Caco-2 (cell line): Measurements from ENCODE around the gene NMNAT2. TPM values are rescaled to one million over a fixed set of nuclear protein-coding genes. Genes with fewer than 3 reads are reported as not detected.

Experiments used
- BruUV-seq: library from RNA; stranded (reverse); fragments of 400-500 nt; replicated peaks from 2 replicates; lab custom pipeline; 2021; lab: Mats Ljungman, UMichigan
- CTCF ChIA-PET: fragments of 300-600 bp; sonication (Branson Sonifier 250); formaldehyde crosslinking; loops from one replicate; lab custom pipeline; 2022; ENCODE audit warnings: antibody characterized with exemption; lab: Charles Lee
- POLR2A ChIA-PET: fragments of 300-600 bp; sonication (Branson Sonifier 250); formaldehyde crosslinking; loops from one replicate; lab custom pipeline; 2022; ENCODE audit warnings: antibody characterized with exemption; lab: Charles Lee
- DNase-seq, 2 experiments: peaks; one replicate each; pipeline versions ENCODE4 v3.0.0 to v3.0.0-alpha.2; 2020 to 2022
- H3K27me3 ChIP-seq: replicated peaks from 2 replicates; pipeline ENCODE4 v1.6.0; 2011; ENCODE audit warnings: low read length; ENCODE audit not compliant: control insufficient read depth, insufficient read depth
- H3K36me3 ChIP-seq: 2 replicates; pipeline ENCODE4 v1.5.1; 2011; ENCODE audit warnings: low read length; ENCODE audit not compliant: control insufficient read depth, insufficient read depth
- H3K4me1 ChIP-seq: fragments of 250-450 bp; sonication (Bioruptor Pico); 2 replicates; pipeline ENCODE4 v1.5.1; 2020; ENCODE audit warnings: mild to moderate bottlenecking
- H3K4me3 ChIP-seq: 2 replicates; pipeline ENCODE4 v1.5.1; 2011; ENCODE audit warnings: low read depth, mild to moderate bottlenecking, control low read depth, low read length
- H3K9me3 ChIP-seq: fragments of 250-450 bp; sonication (Bioruptor Pico); 2 replicates; pipeline ENCODE4 v1.5.1; 2020; ENCODE audit warnings: mild to moderate bottlenecking, moderate library complexity
- H3K27ac Mint-ChIP-seq: one replicate; pipeline ENCODE4 v1.8.0; 2022; ENCODE audit warnings: mixed read lengths; ENCODE audit not compliant: unreplicated experiment
- H3K27me3 Mint-ChIP-seq: one replicate; pipeline ENCODE4 v1.8.0; 2022; ENCODE audit warnings: mixed read lengths; ENCODE audit not compliant: insufficient read depth, unreplicated experiment
- H3K36me3 Mint-ChIP-seq: one replicate; pipeline ENCODE4 v1.8.0; 2022; ENCODE audit warnings: mild to moderate bottlenecking, mixed read lengths; ENCODE audit not compliant: insufficient read depth, unreplicated experiment
- H3K4me1 Mint-ChIP-seq: one replicate; pipeline ENCODE4 v1.8.0; 2022; ENCODE audit warnings: low read depth, mixed read lengths; ENCODE audit not compliant: unreplicated experiment
- H3K4me3 Mint-ChIP-seq: one replicate; pipeline ENCODE4 v1.8.0; 2022; ENCODE audit warnings: mild to moderate bottlenecking, moderate library complexity, mixed read lengths; ENCODE audit not compliant: unreplicated experiment
- H3K9me3 Mint-ChIP-seq: one replicate; pipeline ENCODE4 v1.8.0; 2022; ENCODE audit warnings: mixed read lengths; ENCODE audit not compliant: unreplicated experiment
- intact Hi-C: fragments of 100-400 bp; cut with micrococcal nuclease; formaldehyde crosslinking; loops from one replicate; pipeline ENCODE4 v1.10.0; 2022; ENCODE audit not compliant: unreplicated experiment
- total RNA-seq: library from RNA; stranded (reverse); gene quantifications from 2 replicates; pipeline ENCODE4 v1.2.3, GENCODE V29; 2022
- TF ChIP-seq, protein P1 (sequence below), 2 experiments: fragments of 200-600 bp in 1 of 2; IDR thresholded peaks; 1 replicate in 1 of 2; 2 replicates in 1 of 2; pipeline versions ENCODE4 v1.5.1 to v1.8.0; 2011 to 2022; ENCODE audit warnings: antibody characterized with exemption in 1 of 2, control low read depth in 1 of 2, inconsistent platforms in 1 of 2, low read depth in 1 of 2, low read length in 1 of 2, mild to moderate bottlenecking in 1 of 2, moderate library complexity in 1 of 2; ENCODE audit not compliant: insufficient read depth in 1 of 2, severe bottlenecking in 1 of 2, unreplicated experiment in 1 of 2

NMNAT2 gene
- total RNA-seq, 1 experiment from 2014 or later = 16.4 TPM

DNA sequence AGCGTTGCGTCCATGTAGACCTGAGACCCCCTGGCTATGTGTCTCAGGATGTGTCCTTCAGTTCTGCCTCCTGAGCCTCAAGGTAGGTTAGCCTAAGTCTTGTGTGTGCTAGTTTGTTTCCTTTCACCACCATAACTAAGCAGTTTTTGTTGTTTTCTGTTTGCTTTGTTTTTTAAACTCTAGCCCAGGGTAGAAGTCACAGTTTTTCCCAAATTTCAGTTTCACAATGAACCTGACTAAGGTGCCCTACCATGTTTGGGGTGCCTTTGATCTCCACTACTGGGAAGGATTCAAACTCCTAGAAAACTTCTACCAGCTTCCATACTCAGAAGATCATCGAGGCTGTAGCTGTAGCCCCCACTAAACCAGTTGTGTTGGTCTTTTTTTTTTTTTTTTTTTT is 39.3 kb upstream of the NMNAT2 start:
- Histone ChIP-seq H3K4me3 (no peak overlapping the region), H3K36me3 (no peaks in the 10 kb centered on the region), H3K27me3 (no peaks in the 10 kb centered on the region), H3K9me3 (peaks cover 14% of the 10 kb centered on the region), H3K4me1 (peaks cover 26% of the 10 kb centered on the region)
- peaks cover 7% of the 10 kb centered on the region for H3K36me3 Mint-ChIP-seq
- intact Hi-C loops = no loop called here
- no peak for DNase-seq
- TF ChIP-seq, protein P1, sequence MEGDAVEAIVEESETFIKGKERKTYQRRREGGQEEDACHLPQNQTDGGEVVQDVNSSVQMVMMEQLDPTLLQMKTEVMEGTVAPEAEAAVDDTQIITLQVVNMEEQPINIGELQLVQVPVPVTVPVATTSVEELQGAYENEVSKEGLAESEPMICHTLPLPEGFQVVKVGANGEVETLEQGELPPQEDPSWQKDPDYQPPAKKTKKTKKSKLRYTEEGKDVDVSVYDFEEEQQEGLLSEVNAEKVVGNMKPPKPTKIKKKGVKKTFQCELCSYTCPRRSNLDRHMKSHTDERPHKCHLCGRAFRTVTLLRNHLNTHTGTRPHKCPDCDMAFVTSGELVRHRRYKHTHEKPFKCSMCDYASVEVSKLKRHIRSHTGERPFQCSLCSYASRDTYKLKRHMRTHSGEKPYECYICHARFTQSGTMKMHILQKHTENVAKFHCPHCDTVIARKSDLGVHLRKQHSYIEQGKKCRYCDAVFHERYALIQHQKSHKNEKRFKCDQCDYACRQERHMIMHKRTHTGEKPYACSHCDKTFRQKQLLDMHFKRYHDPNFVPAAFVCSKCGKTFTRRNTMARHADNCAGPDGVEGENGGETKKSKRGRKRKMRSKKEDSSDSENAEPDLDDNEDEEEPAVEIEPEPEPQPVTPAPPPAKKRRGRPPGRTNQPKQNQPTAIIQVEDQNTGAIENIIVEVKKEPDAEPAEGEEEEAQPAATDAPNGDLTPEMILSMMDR (IDR thresholded peaks at IDR 0.05; ENCODE audit: insufficient read depth in 1 of 2, low read depth in 1 of 2, low read length in 1 of 2, severe bottlenecking in 1 of 2, unreplicated experiment in 1 of 2) = no peak
- H3K4me3 Mint-ChIP-seq = no peak overlapping the region
- H3K27me3 Mint-ChIP-seq = no peaks in the 10 kb centered on the region
- ChIA-PET CTCF (interaction anchor here (0.6 kb wide), 1 partner anchor 14 kb away, joined by 3 read pairs; no protein-coding TSS in a partner anchor), POLR2A (no interaction called here)
- BruUV-seq = no TSS peak
- H3K4me1 Mint-ChIP-seq = peaks cover 15% of the 10 kb centered on the region
- no peak overlapping the region for H3K27ac Mint-ChIP-seq
- peaks cover 10% of the 10 kb centered on the region for H3K9me3 Mint-ChIP-seq

DNA sequence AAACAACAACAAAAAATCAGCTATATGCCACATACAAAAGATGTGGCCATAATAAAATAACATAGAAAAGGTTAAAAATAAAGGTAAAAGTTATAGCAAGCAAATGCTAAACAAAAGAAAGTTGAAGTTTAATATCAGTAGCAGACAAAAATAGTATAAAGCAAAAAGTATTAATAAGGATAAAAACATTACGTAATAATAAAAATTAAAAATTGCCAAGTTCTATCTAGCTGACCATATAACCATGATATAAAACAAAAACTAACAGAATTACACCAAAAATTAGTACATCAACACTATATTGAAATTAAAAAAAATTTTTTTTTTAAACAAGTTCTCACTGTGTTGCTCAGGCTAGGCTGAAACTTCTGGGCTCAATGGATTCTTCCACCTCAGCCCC is 38.6 kb upstream of the NMNAT2 start:
- intact Hi-C loops = no loop called here
- DNase-seq = no peak
- Histone ChIP-seq H3K36me3 (no peaks in the 10 kb centered on the region), H3K27me3 (no peaks in the 10 kb centered on the region), H3K4me1 (peaks cover 20% of the 10 kb centered on the region), H3K9me3 (peaks cover 14% of the 10 kb centered on the region), H3K4me3 (no peak overlapping the region)
- ChIA-PET CTCF (no interaction called here), POLR2A (no interaction called here)
- Mint-ChIP-seq H3K9me3 (peaks cover 10% of the 10 kb centered on the region), H3K36me3 (peaks cover 7% of the 10 kb centered on the region), H3K4me1 (peaks cover 9% of the 10 kb centered on the region), H3K27ac (no peak overlapping the region), H3K27me3 (no peaks in the 10 kb centered on the region), H3K4me3 (no peak overlapping the region)
- BruUV-seq = no TSS peak
- TF ChIP-seq, protein P1 (IDR thresholded peaks at IDR 0.05; ENCODE audit: insufficient read depth in 1 of 2, low read depth in 1 of 2, low read length in 1 of 2, severe bottlenecking in 1 of 2, unreplicated experiment in 1 of 2) = no peak

- Histone ChIP-seq H3K4me1 (0 out of 2 replicates have a peak, but pooled peaks cover 6% of the 10 kb centered on the region), H3K27me3 (no peaks in the 10 kb centered on the region), H3K36me3 (no peaks in the 10 kb centered on the region), H3K4me3 (no peak overlapping the region), H3K9me3 (no peaks in the 10 kb centered on the region; the same call in 1 of the 2 replicates)
- intact Hi-C loops = no loop called here
- Mint-ChIP-seq H3K4me1 (no peaks in the 10 kb centered on the region), H3K4me3 (no peak overlapping the region), H3K27ac (no peak overlapping the region), H3K36me3 (no peaks in the 10 kb centered on the region), H3K27me3 (no peaks in the 10 kb centered on the region), H3K9me3 (no peaks in the 10 kb centered on the region)
- ChIA-PET POLR2A (no interaction called here), CTCF (no interaction called here)
- TF ChIP-seq, protein P1 (IDR thresholded peaks at IDR 0.05; ENCODE audit: insufficient read depth in 1 of 2, low read depth in 1 of 2, low read length in 1 of 2, severe bottlenecking in 1 of 2, unreplicated experiment in 1 of 2) = no peak
- no TSS peak for BruUV-seq
- peak; percentile 28 to 61 for DNase-seq
These were observed 36.2 kb upstream of the NMNAT2 start for GRCh38 chr1:183454377-183454776.
